ENCODE data around the gene GUCY1A1. TPM values are rescaled to one million over a fixed set of nuclear protein-coding genes. Genes with fewer than 3 reads are reported as not detected.

Gene GUCY1A1
- total RNA-seq, 1 experiment from 2014 or later: 9.2 TPM

- H3K9ac ChIP-seq (ENCODE audit: low read length): no peak overlapping the region
- H2AFZ ChIP-seq (ENCODE audit: low read length): no peak overlapping the region
- no peaks in the 10 kb centered on the region for H4K20me1 ChIP-seq (ENCODE audit: low read length)
- peaks cover 24% of the 10 kb centered on the region for H3K4me1 ChIP-seq (ENCODE audit: insufficient read depth, low read length)
- CTCF ChIA-PET: no interaction called here
- H3K4me3 ChIP-seq (ENCODE audit: low read length): no peak overlapping the region
- no peaks in the 10 kb centered on the region for H3K79me2 ChIP-seq (ENCODE audit: low read length)
- H3K36me3 ChIP-seq (ENCODE audit: low read depth, low read length): no peaks in the 10 kb centered on the region
- no peak overlapping the region for H3K27ac ChIP-seq (ENCODE audit: low read length)
- H3K9me3 ChIP-seq (ENCODE audit: low read length): no peaks in the 10 kb centered on the region
- H3F3A ChIP-seq (ENCODE audit: low read length, unreplicated experiment): peaks cover 5% of the 10 kb centered on the region
- no peak for ATAC-seq
- H3K9me2 ChIP-seq (replicated peaks; ENCODE audit: low read length): no peaks in the 10 kb centered on the region
- no peak for DNase-seq
- TF ChIP-seq EZH2phosphoT487 (IDR thresholded peaks at IDR 0.05; ENCODE audit: borderline replicate concordance, low read length): no peak
- TF ChIP-seq, protein P1, sequence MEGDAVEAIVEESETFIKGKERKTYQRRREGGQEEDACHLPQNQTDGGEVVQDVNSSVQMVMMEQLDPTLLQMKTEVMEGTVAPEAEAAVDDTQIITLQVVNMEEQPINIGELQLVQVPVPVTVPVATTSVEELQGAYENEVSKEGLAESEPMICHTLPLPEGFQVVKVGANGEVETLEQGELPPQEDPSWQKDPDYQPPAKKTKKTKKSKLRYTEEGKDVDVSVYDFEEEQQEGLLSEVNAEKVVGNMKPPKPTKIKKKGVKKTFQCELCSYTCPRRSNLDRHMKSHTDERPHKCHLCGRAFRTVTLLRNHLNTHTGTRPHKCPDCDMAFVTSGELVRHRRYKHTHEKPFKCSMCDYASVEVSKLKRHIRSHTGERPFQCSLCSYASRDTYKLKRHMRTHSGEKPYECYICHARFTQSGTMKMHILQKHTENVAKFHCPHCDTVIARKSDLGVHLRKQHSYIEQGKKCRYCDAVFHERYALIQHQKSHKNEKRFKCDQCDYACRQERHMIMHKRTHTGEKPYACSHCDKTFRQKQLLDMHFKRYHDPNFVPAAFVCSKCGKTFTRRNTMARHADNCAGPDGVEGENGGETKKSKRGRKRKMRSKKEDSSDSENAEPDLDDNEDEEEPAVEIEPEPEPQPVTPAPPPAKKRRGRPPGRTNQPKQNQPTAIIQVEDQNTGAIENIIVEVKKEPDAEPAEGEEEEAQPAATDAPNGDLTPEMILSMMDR (conservative IDR thresholded peaks at IDR 0.05; ENCODE audit: low read depth, low read length): no peak
- TF ChIP-seq EZH2 (IDR thresholded peaks at IDR 0.05; ENCODE audit: low read length, unreplicated experiment): no peak
- no peak overlapping the region for H3K4me2 ChIP-seq (ENCODE audit: low read length)
- H3K27me3 ChIP-seq (ENCODE audit: low read length): no peaks in the 10 kb centered on the region
- POLR2A ChIA-PET (ENCODE audit: unreplicated experiment): no interaction called here
- BruUV-seq (replicated peaks): no TSS peak
- intact Hi-C loops (cut with micrococcal nuclease): no loop called here
Observed at GRCh38 chr4:155626561-155626960, 40.1 kb upstream of the GUCY1A1 start.

- H3K4me3 ChIP-seq (ENCODE audit: low read length): peak overlapping the region; percentile 30; the same call in 1 of the 2 replicates
- peak overlapping the region; percentile 61 for H3K4me2 ChIP-seq (ENCODE audit: low read length)
Observed at GRCh38 chr4:155629183-155629825, 37.3 kb upstream of the GUCY1A1 start.

More at GRCh38 chr4:155629183-155629825, 37.3 kb upstream of the GUCY1A1 start:
- Histone ChIP-seq H3F3A (ENCODE audit: low read length, unreplicated experiment) (peaks cover 5% of the 10 kb centered on the region), H3K36me3 (ENCODE audit: low read depth, low read length) (no peaks in the 10 kb centered on the region), H3K79me2 (ENCODE audit: low read length) (no peaks in the 10 kb centered on the region), H2AFZ (ENCODE audit: low read length) (peak overlapping the region; percentile 64; the same call in 1 of the 2 replicates), H4K20me1 (ENCODE audit: low read length) (no peaks in the 10 kb centered on the region), H3K27ac (ENCODE audit: low read length) (peak overlapping the region; percentile 67), H3K9me3 (ENCODE audit: low read length) (no peaks in the 10 kb centered on the region), H3K27me3 (ENCODE audit: low read length) (no peaks in the 10 kb centered on the region), H3K9me2 (replicated peaks; ENCODE audit: low read length) (no peaks in the 10 kb centered on the region), H3K4me1 (ENCODE audit: insufficient read depth, low read length) (peaks cover 24% of the 10 kb centered on the region), H3K9ac (ENCODE audit: low read length) (peak overlapping the region; percentile 21; the same call in 1 of the 2 replicates)
- ChIA-PET CTCF (interaction anchor here (0.6 kb wide), 1 partner anchor 226 kb away, joined by 3 read pairs; no protein-coding TSS in a partner anchor), POLR2A (ENCODE audit: unreplicated experiment) (interaction anchor here (0.5 kb wide), 1 partner anchor 30 kb away, joined by 3 read pairs; no protein-coding TSS in a partner anchor)
- peak; percentile 65 for DNase-seq
- BruUV-seq (replicated peaks): no TSS peak
- intact Hi-C loops (cut with micrococcal nuclease): loop anchor here (1.0 kb wide), 1 partner anchor 38 kb away; no protein-coding TSS in a partner anchor
- peak; percentile 75 for ATAC-seq
- TF ChIP-seq, protein P1 (conservative IDR thresholded peaks at IDR 0.05; ENCODE audit: low read depth, low read length): no peak
- TF ChIP-seq EZH2phosphoT487 (IDR thresholded peaks at IDR 0.05; ENCODE audit: borderline replicate concordance, low read length) (no peak), EZH2 (IDR thresholded peaks at IDR 0.05; ENCODE audit: low read length, unreplicated experiment) (no peak)

Measured in PC-3 (cell line).